Right lobe of liver (tissue), 4 donors: Measurements from ENCODE around the gene NPHS1.

Source experiments
- CTCF ChIP-seq, 4 donors: fragments of 200-600 bp in 3 of 4; fragments of 450-650 bp in 1 of 4; IDR thresholded peaks; one replicate each; pipeline versions ENCODE4 v1.5.1 to v1.8.0; 2016 to 2022; ENCODE audit warnings: antibody characterized with exemption in 4 of 4, mild to moderate bottlenecking in 2 of 4
- POLR2A ChIP-seq: fragments of 450-650 bp; IDR thresholded peaks from one replicate; pipeline ENCODE4 v1.6.1; 2017; ENCODE audit warnings: antibody characterized with exemption, mild to moderate bottlenecking
- donor health status: DM: no; HTN: no; CAD: no.
- donor health status: DM: no; HTN: no; CAD: no.
- donor health status: DM: no; HTN: yes; CAD: no.

DNA sequence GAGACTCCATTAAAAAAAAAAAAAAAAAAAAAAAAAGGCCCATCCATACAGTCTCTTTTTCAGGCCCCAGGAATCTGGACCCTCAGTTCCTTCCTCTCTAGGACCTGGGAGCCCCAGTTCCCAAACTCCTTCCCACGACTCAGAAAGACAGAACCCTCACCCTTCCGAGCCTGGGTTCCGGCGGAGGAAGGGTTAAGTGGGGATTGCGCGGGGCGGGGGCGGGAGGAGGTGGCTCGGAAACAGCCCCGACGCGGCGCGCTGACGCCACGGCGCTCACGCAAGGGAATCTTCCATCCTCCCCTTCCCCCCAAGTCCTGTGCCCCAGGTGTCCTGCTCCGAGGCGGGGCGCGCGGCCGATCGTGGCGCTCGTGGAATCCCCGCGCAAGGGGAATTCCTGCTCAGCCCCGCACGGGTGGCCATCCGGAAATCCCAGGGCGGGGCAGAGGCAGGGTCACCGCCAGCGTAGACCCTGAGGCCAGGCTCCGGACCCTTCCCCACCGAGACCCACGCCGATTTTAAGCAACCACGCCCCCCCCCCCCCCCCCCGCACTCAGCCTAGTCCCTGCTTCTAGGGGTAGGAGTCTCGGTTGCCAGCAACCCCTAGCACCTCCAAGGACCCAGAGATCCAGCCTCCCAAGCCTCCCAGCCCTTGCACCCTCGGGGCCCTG is 47.4 kb upstream of the NPHS1 start:
- TF ChIP-seq CTCF (IDR thresholded peaks at IDR 0.05) (no peak), POLR2A (no peak)
